Measurements from ENCODE around the gene ZNF319.

DNA sequence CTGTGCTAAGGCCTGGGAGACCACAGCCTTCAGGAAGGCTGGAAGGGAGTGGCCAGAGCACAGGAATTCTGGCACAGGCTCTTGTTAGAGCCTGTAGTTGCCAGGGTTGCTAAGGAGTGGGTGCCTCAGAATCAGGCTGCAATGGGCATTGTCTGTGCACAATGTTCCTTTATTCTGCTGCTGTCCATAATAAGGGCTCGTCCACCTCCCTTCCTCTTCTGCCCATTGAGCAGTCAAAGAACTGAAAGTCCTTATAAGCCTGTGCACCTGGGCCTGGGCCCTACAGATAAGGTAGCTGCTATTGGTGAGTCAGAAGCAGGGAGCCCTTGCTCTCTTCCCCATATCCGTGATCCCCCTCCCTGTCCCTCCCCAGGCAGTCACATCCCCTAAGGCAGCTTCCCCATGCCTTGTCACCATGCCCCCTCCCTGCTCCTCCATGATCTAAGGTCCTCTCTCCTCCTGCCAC lies 24.1 kb downstream of the ZNF319 start:
- TF ChIP-seq, protein P1, sequence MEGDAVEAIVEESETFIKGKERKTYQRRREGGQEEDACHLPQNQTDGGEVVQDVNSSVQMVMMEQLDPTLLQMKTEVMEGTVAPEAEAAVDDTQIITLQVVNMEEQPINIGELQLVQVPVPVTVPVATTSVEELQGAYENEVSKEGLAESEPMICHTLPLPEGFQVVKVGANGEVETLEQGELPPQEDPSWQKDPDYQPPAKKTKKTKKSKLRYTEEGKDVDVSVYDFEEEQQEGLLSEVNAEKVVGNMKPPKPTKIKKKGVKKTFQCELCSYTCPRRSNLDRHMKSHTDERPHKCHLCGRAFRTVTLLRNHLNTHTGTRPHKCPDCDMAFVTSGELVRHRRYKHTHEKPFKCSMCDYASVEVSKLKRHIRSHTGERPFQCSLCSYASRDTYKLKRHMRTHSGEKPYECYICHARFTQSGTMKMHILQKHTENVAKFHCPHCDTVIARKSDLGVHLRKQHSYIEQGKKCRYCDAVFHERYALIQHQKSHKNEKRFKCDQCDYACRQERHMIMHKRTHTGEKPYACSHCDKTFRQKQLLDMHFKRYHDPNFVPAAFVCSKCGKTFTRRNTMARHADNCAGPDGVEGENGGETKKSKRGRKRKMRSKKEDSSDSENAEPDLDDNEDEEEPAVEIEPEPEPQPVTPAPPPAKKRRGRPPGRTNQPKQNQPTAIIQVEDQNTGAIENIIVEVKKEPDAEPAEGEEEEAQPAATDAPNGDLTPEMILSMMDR (optimal IDR thresholded peaks at IDR 0.05 in 1 of 3, IDR thresholded peaks at IDR 0.05 in 1 of 3, conservative IDR thresholded peaks at IDR 0.05 in 1 of 3; ENCODE audit: extremely low read depth in 1 of 3, insufficient read depth in 2 of 3, low read length in 3 of 3): no peak
- no peak for TF ChIP-seq EZH2 (IDR thresholded peaks at IDR 0.05; ENCODE audit: low read length)

All from keratinocyte (primary cell).